GM08714 (cell line): ENCODE measurements around the gene PPP3R2.
"Not testable (repeated sequence)": the region's sequence is repeated elsewhere in the genome, so short reads cannot be mapped to it uniquely, and the experiment has no call there.

Experiments used
- H3K4me3 ChIP-seq: fragments of 200-500 bp; sonication (Bioruptor generic); 2 replicates; pipeline ENCODE4 v1.5.1; 2014; ENCODE audit warnings: mild to moderate bottlenecking, low read length, inconsistent platforms
- ZNF274 ChIP-seq: IDR thresholded peaks from 2 replicates; pipeline ENCODE4 v1.6.1; 2012; ENCODE audit warnings: mild to moderate bottlenecking, low read depth, low read length

Gene PPP3R2

DNA sequence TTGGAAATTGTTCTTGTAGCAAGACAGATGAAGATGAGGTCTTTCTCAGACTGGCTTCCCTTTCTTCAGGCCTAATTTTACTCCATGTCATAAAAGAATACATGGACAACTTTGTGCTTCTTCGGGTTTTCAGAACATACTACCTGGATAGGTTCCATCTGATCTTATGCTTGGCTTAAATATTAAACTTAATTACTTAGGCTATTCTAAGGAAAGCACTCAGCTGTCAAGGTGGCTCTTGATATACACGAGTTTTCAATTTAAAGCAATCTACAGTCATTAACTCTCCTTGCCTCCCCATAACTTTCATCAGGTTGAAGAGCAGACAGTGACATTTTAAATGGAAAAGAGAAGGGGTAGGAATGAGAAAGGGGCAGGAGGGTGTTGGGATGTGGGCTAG is 9.5 kb upstream of the PPP3R2 start:
- no peak for TF ChIP-seq ZNF274
- H3K4me3 ChIP-seq: no peak overlapping the region

GRCh38 chr9:101601904-101602765 is 7.4 kb upstream of the PPP3R2 start:
- H3K4me3 ChIP-seq: no peak overlapping the region
- no peak for TF ChIP-seq ZNF274

DNA sequence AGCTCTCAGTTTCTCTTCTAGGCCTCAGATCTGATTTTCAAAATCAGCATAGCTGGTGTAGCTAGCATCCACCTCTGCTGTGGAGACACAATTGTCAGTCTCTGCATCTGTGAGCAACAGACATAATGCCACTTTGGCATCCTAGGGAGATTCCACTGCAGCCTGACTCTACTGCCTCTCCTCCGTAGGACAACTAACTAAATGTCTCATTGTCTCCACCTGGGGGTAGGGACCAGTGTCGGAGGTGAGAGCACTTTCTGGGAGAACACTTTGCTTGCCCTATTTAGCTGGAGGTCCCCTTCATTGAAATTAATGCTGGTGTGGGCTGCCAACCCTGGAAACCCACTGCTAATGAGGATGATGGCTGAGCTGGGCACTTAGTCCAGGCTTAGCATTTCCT is 1.4 kb downstream of the PPP3R2 start:
- H3K4me3 ChIP-seq: no peak overlapping the region
- no peak for TF ChIP-seq ZNF274

DNA sequence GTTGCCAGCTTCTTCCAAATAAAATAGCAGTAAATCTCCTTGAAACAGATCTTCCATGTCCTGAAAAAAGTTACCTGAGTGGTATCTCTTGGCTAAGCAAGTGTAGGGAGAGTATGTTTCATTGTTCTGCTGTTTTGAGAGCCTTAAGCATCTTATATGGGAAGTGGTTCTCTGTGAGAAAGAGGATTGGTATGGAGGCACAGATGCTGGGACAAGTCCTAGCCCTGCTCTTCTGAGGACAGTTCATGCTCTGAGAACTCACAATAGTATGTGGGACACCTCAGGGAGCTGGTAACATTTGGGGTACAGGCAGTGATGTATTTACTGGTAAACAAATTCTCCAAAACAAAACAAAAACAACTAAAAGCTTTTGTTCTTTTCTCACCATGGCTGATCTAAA is 2.0 kb downstream of the PPP3R2 start:
- no peak overlapping the region for H3K4me3 ChIP-seq
- no peak for TF ChIP-seq ZNF274

GRCh38 chr9:101591787-101592446 is 2.9 kb downstream of the PPP3R2 start:
- no peak overlapping the region for H3K4me3 ChIP-seq
- TF ChIP-seq ZNF274: no peak

- no peak overlapping the region for H3K4me3 ChIP-seq
- TF ChIP-seq ZNF274: no peak
These were observed 3.9 kb downstream of the PPP3R2 start for GRCh38 chr9:101590901-101591300.

DNA sequence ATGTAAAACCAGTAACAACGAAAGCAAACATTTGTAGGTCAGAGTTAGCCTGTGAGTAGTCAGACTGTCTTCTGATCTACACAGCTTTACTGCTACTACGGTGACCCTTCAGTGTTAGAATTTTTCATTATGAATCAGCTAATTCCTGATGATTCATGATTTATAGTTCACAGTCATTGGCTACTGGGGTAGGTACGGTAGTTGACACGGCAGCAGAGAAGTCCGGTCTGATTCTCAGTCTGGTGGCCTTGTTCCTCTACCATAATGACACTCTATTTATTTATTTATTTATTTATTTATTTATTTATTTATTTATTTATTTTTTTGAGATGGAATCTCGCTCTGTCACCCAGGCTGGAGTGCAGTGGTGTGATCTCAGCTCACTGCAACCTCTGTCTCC is 4.7 kb downstream of the PPP3R2 start:
- H3K4me3 ChIP-seq: not testable (repeated sequence)

- TF ChIP-seq ZNF274: no peak
- no peak overlapping the region for H3K4me3 ChIP-seq
These were observed 7.3 kb downstream of the PPP3R2 start for GRCh38 chr9:101587332-101588043.

DNA sequence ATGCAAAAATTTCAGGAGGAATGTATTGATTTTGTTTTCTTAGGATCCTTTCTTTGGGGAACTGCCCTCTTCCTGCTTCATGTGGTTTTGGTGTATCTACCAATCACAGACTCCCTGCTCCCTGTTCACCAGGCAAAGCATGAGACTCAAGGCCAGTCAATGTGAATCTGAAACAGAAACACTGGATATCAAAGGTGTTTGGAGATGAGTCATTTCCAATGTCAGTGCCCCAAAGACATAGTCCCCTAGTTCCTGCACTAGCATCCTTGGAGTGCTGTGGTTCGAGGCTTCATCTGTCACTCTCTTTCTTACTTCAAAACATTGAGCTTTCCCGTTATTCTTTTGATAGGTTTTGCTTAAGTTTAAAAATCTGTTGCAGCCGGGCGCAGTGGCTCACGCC is 8.1 kb downstream of the PPP3R2 start:
- no peak overlapping the region for H3K4me3 ChIP-seq
- no peak for TF ChIP-seq ZNF274

GRCh38 chr9:101585740-101586139 is 9.0 kb downstream of the PPP3R2 start:
- H3K4me3 ChIP-seq: no peak overlapping the region
- TF ChIP-seq ZNF274: no peak

DNA sequence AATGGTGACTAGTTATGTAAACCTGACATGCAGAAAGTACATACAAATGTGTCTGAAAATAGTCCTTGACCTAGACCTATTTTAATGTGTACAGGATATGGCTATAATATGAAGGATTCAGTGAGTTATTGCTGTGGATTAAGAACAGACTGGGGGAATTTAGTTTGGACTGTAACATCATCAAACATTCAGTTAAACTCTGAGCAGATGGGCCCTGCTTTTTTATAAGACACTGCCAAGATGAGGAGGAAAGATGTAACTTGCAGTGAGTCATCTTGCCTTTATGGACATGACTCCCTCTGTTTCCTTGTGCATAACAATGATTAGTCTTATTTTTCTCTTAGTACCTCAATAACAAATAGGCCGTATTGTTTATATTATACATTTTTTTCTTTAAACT is 12.2 kb downstream of the PPP3R2 start:
- TF ChIP-seq ZNF274: no peak
- no peak overlapping the region for H3K4me3 ChIP-seq

DNA sequence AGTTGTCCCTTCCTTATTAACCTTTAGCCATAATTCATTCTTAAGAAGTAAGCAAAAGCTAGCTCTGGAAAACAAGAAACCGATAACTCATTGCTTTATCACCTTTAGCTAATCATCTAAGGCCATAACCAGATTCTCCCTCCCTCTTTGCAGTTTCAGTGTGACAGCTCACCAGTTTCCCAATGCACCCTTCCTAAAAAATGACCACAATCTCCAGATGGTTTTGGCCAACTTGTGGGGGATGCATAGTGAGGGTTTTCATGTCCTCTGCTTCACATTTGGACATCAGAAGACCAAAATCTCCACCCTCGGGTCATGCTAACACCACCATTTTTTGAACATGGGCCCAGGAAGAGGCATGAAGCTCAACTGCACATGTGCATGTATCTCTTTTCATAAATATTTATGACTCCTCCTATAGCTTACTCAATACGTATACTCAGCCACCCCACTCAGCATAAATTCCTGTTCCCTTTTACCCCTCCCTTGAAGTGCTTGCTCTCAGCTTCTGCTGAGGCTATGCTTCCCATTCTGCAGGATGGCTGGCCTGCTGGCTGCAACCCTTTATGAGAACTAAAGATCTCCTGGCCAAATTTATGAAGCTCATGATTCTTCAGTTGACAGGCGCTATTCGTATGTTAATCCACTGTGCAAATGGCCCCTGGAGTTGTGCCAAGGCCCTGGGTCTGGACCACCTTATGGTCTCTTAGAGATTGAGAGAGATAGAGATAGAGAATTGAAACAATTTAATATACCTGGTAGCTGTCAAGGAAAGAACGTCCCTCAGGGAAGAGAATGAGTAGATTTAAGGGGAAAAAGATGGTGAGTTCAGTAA is 14.8 kb downstream of the PPP3R2 start:
- TF ChIP-seq ZNF274: no peak
- no peak overlapping the region for H3K4me3 ChIP-seq

DNA sequence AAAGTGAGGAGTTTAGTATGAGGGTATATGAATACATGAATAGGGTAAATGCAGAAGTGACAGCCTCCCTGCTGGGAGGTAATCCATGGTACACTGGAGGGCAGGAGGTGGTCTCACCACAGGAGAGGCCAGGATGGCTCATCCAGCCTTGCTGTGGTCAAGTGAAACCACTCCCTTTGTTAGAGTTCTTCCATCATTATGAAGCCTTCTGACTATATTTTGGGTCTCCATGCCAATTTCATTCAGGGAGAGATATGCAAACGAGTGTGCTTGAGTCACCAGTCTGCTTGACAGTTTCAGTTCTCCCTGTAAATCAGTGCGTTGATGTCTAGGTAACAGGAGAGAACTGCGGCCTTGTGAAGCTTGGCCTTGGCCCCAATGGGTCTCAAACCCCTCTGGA is 16.4 kb downstream of the PPP3R2 start:
- no peak overlapping the region for H3K4me3 ChIP-seq
- TF ChIP-seq ZNF274: no peak

GRCh38 chr9:101574731-101575333 is 19.9 kb downstream of the PPP3R2 start:
- no peak for TF ChIP-seq ZNF274
- H3K4me3 ChIP-seq: no peak overlapping the region

DNA sequence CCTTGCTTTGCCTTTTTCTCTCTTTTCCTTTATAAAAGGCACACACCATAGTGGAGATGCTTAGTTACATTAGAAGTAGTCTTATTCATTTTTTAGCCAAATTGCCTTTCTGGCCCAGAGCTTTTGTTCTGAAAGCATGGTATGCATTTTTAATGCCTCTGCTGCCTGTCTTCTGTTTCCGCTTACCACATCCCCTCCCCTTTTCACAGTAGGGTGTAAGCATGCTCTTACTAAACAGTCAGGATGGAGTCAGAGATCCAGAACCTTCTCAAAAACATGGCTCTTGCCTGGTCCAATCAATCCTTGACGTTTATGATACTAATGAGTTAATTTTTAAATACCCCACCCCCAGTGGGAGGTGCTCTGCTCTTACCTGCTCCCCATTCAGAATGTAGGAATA is 22.5 kb downstream of the PPP3R2 start:
- no peak overlapping the region for H3K4me3 ChIP-seq
- TF ChIP-seq ZNF274: no peak
